GM12878 (cell line): Measurements from ENCODE around the gene AAGAB. TPM values are rescaled to one million over a fixed set of nuclear protein-coding genes. Genes with fewer than 3 reads are reported as not detected.

Source experiments
- ATAC-seq: fragments of 200-7000 bp; cut with Tn5 transposase; 3 replicates; pipeline ENCODE4 v1.9.1; 2020; ENCODE audit warnings: mild to moderate bottlenecking, moderate library complexity
- BruUV-seq: library from RNA; stranded (reverse); fragments of 400-500 nt; replicated peaks from 2 replicates; lab custom pipeline; 2021; lab: Mats Ljungman, UMichigan
- CTCF ChIA-PET: fragments of 300-600 bp; sonication (Branson Sonifier 250); formaldehyde crosslinking; extraction: SDS; loops from one replicate; lab custom pipeline; 2021; ENCODE audit warnings: inconsistent platforms; lab: Yijun Ruan, JAX
- POLR2A ChIA-PET: fragments of 350-600 bp; formaldehyde crosslinking; extraction: SDS; loops from one replicate; lab custom pipeline; 2021; ENCODE audit warnings: inconsistent platforms; lab: Charles Lee
- RAD21 ChIA-PET: fragments of 300-600 bp; sonication (Branson Sonifier 250); formaldehyde crosslinking; loops from one replicate; lab custom pipeline; 2023; ENCODE audit warnings: antibody characterized with exemption; ENCODE audit not compliant: unreplicated experiment; lab: Charles Lee
- SMC1A ChIA-PET: fragments of 300-600 bp; sonication (Branson Sonifier 250); formaldehyde crosslinking; loops from one replicate; lab custom pipeline; 2023; ENCODE audit not compliant: unreplicated experiment, uncharacterized antibody; lab: Charles Lee
- DNase-seq: peaks from one replicate; pipeline ENCODE4 v3.0.0-alpha.2; 2011; ENCODE audit warnings: low read depth, low spot score
- FAIRE-seq: peaks from 3 replicates; lab custom pipeline; 2011; peaks lifted over from hg19 to GRCh38; lab: Jason Lieb, UNC
- H2AFZ ChIP-seq: 2 replicates; pipeline ENCODE4 v1.6.0; 2011; ENCODE audit warnings: low read depth, low read length, control low read depth; ENCODE audit not compliant: control insufficient read depth
- H3K27ac ChIP-seq: 2 replicates; pipeline ENCODE4 v1.5.1; 2011; ENCODE audit warnings: control low read depth; ENCODE audit not compliant: control insufficient read depth, insufficient read depth
- H3K27me3 ChIP-seq, 2 experiments: replicated peaks in 1 of 2; 2 replicates each; pipeline versions ENCODE4 v1.6.0 to v1.6.1; 2011; ENCODE audit warnings: low read length in 1 of 2; ENCODE audit not compliant: control insufficient read depth in 2 of 2, insufficient read depth in 2 of 2
- H3K36me3 ChIP-seq, 2 experiments: 2 replicates each; pipeline ENCODE4 v1.5.1; 2011; ENCODE audit warnings: low read length in 1 of 2; ENCODE audit not compliant: control insufficient read depth in 2 of 2, insufficient read depth in 2 of 2
- H3K4me1 ChIP-seq: 2 replicates; pipeline ENCODE4 v1.6.1; 2011; ENCODE audit warnings: mild to moderate bottlenecking, low read length, moderate library complexity, mixed read lengths; ENCODE audit not compliant: control insufficient read depth, insufficient read depth
- H3K4me2 ChIP-seq: 2 replicates; pipeline ENCODE4 v1.6.0; 2011; ENCODE audit warnings: control low read depth; ENCODE audit not compliant: control insufficient read depth, insufficient read depth
- H3K4me3 ChIP-seq: fragments of 200-600 bp; sonication (generic); 2 replicates; pipeline ENCODE4 v1.5.1; 2016
- H3K79me2 ChIP-seq: 2 replicates; pipeline ENCODE4 v1.6.0; 2011; ENCODE audit warnings: low read length; ENCODE audit not compliant: control insufficient read depth, insufficient read depth
- H3K9ac ChIP-seq: 2 replicates; pipeline ENCODE4 v1.8.0; 2011; ENCODE audit warnings: low read length, control low read depth, mixed read lengths; ENCODE audit not compliant: control insufficient read depth, insufficient read depth
- H3K9me3 ChIP-seq: replicated peaks from 3 replicates; pipeline ENCODE4 v1.5.1; 2011; ENCODE audit warnings: mild to moderate bottlenecking, low read length; ENCODE audit not compliant: control insufficient read depth, insufficient read depth
- H4K20me1 ChIP-seq: 2 replicates; pipeline ENCODE4 v1.6.0; 2011; ENCODE audit not compliant: control insufficient read depth, insufficient read depth
- CBX5 ChIP-seq: sonication (generic); IDR thresholded peaks from 2 replicates; pipeline ENCODE4 v1.6.1; 2016; ENCODE audit warnings: low read depth, moderate library complexity, mild to moderate bottlenecking, inconsistent platforms
- DPF2 ChIP-seq: fragments of 450-650 bp; IDR thresholded peaks from 2 replicates; pipeline ENCODE4 v1.6.1; 2017; ENCODE audit warnings: mild to moderate bottlenecking
- E4F1 ChIP-seq: fragments of 450-650 bp; IDR thresholded peaks from 2 replicates; pipeline ENCODE4 v1.6.1; 2018; ENCODE audit warnings: borderline replicate concordance, mild to moderate bottlenecking; ENCODE audit not compliant: partially characterized antibody
- HDAC2 ChIP-seq: fragments of 200-600 bp; sonication (generic); IDR thresholded peaks from 2 replicates; pipeline ENCODE4 v1.6.1; 2017
- HDGF ChIP-seq: fragments of 450-650 bp; IDR thresholded peaks from 2 replicates; pipeline ENCODE4 v1.6.1; 2016; ENCODE audit warnings: antibody characterized with exemption
- JUND ChIP-seq: IDR thresholded peaks from 2 replicates; pipeline ENCODE4 v1.6.1; 2012; ENCODE audit warnings: low read depth, mild to moderate bottlenecking, low read length, improper control_type of control experiment, moderate library complexity
- KLF5 ChIP-seq: fragments of 450-650 bp; IDR thresholded peaks from 2 replicates; pipeline ENCODE4 v1.6.1; 2014; ENCODE audit warnings: mild to moderate bottlenecking; ENCODE audit not compliant: partially characterized antibody
- MTA3 ChIP-seq: IDR thresholded peaks from 2 replicates; pipeline ENCODE4 v1.6.1; 2012; ENCODE audit warnings: low read length, inconsistent platforms, borderline replicate concordance
- NBN ChIP-seq: fragments of 450-650 bp; IDR thresholded peaks from 2 replicates; pipeline ENCODE4 v1.6.1; 2016
- PAX8 ChIP-seq: fragments of 450-650 bp; IDR thresholded peaks from 2 replicates; pipeline ENCODE4 v1.6.1; 2017; ENCODE audit warnings: mild to moderate bottlenecking, moderate library complexity
- PKNOX1 ChIP-seq: fragments of 450-650 bp; IDR thresholded peaks from 2 replicates; pipeline ENCODE4 v1.6.1; 2016; ENCODE audit warnings: mild to moderate bottlenecking
- PML ChIP-seq: IDR thresholded peaks from 2 replicates; pipeline ENCODE4 v1.6.1; 2012; ENCODE audit warnings: low read length, inconsistent platforms
- POLR2A ChIP-seq: IDR thresholded peaks from 2 replicates; pipeline ENCODE4 v1.6.1; 2011; ENCODE audit warnings: low read depth, mild to moderate bottlenecking, low read length
- RAD21 ChIP-seq: IDR thresholded peaks from 2 replicates; pipeline ENCODE4 v1.6.1; 2011; ENCODE audit warnings: mild to moderate bottlenecking, low read depth, low read length, moderate library complexity; ENCODE audit not compliant: insufficient read depth
- RELA ChIP-seq: fragments of 450-650 bp; IDR thresholded peaks from 2 replicates; pipeline ENCODE4 v1.8.0; 2014; ENCODE audit warnings: borderline replicate concordance; ENCODE audit not compliant: partially characterized antibody
- ZNF217 ChIP-seq: fragments of 450-650 bp; IDR thresholded peaks from 2 replicates; pipeline ENCODE4 v1.6.1; 2017; ENCODE audit warnings: antibody characterized with exemption, mild to moderate bottlenecking
- WGBS: methylation state at CpG from one replicate; pipeline ENCODE4 v1.1.6; 2016; ENCODE audit warnings: low lambda C conversion rate; ENCODE audit not compliant: insufficient replicate concordance, insufficient coverage; ENCODE audit errors: missing lambda C conversion rate; 5-methylcytosine and 5-hydroxymethylcytosine counted together
- in situ Hi-C: fragments of 300-500 bp; cut with MboI; formaldehyde crosslinking; loops from 9 replicates; pipeline ENCODE4 v1.14.3; 2018; ENCODE audit warnings: mixed read lengths
- intact Hi-C: fragments of 100-400 bp; cut with micrococcal nuclease; formaldehyde crosslinking; loops from one replicate; pipeline ENCODE4 v1.14.2; 2022; ENCODE audit not compliant: unreplicated experiment
- polyA plus RNA-seq, 11 experiments: library from polyadenylated mRNA; depleted of rRNA in 4 of 11; unstranded in 6 of 11; stranded (reverse) in 5 of 11; fragments of >200 nt; fragmentation: Nextera tagmentation in 4 of 11; fragmentation: Illumina TruSeq in 1 of 11; extraction: Ambion mirVana in 4 of 11; extraction: Trizol in 1 of 11; gene quantifications; 1 replicate in 1 of 11; 2 replicates in 10 of 11; pipeline versions ENCODE4 v1.2.1 to v1.2.3, GENCODE V29; 2011 to 2016; ENCODE audit warnings: inconsistent platforms in 2 of 11, missing spikeins in 2 of 11, low read depth in 1 of 11
- total RNA-seq, 4 experiments: library from RNA; depleted of rRNA in 3 of 4; stranded (reverse); fragments of >200 nt in 3 of 4; fragmentation: Illumina TruSeq in 1 of 4; extraction: Trizol in 1 of 4; gene quantifications; 2 replicates each; pipeline versions ENCODE4 v1.2.1 to v1.2.3, GENCODE V29; 2013 to 2021
- TF ChIP-seq, protein P1 (sequence below): IDR thresholded peaks from 2 replicates; pipeline ENCODE4 v1.6.1; 2012; ENCODE audit warnings: low read depth, low read length, improper control_type of control experiment
- TF ChIP-seq, protein P2 (sequence below): IDR thresholded peaks from 2 replicates; pipeline ENCODE4 v1.6.1; 2012; ENCODE audit warnings: low read length, inconsistent platforms

The AAGAB gene
- total and polyA plus RNA-seq, 10 of the 15 experiments (the other 5 are each of a cell fraction or from before 2014, with no cell fraction given) = 11.4 to 62.3 (median 38.0) TPM

DNA sequence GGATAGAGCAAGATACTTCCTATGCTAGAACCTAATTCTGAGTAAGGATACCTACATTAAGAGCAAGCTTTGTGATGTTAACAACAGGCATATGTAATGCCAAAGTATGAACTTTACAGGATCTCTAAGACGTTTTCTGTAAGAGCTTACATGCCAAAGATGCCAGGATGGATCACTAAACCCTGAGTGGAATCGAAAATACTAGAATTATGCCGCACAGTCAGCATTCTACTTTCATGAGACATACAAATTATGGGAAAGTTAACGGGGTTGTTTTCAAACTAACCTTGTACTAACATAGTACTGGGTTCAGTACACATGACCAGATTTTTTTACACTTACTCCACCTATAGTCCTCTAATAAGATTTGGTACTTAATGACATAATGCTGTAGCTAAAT lies 55.1 kb downstream of the AAGAB start (continued):
- TF ChIP-seq NBN = no peak
- TF ChIP-seq HDAC2 = no peak
- TF ChIP-seq JUND = no peak

- WGBS = 61% methylated on average over 7 of the region's 7 CpGs
- peak; percentile 44; the same call in 2 of the 3 replicates for ATAC-seq
- Histone ChIP-seq H3K4me3 (no peak overlapping the region), H3K4me1 (peaks cover 9% of the 10 kb centered on the region), H4K20me1 (no peaks in the 10 kb centered on the region), H3K4me2 (no peak overlapping the region), H3K27me3 (no peaks in the 10 kb centered on the region), H3K9me3 (no peaks in the 10 kb centered on the region; the same call in 2 of the 3 replicates), H3K27ac (peak overlapping the region; percentile 43), H3K9ac (no peak overlapping the region; the same call in 1 of the 2 replicates), H2AFZ (no peak overlapping the region), H3K36me3 (peaks cover 3 to 15% of the 10 kb centered on the region in 2 experiments; a peak in 3 of 4 replicates), H3K79me2 (no peaks in the 10 kb centered on the region)
- ChIA-PET CTCF (interaction anchor here (0.6 kb wide), 1 partner anchor 41 kb away, joined by 3 read pairs; no protein-coding TSS in a partner anchor), RAD21 (interaction anchor here (0.6 kb wide), 1 partner anchor 75 kb away, joined by 5 read pairs; no protein-coding TSS in a partner anchor), SMC1A (interaction anchor here (0.8 kb wide), 1 partner anchor 10 kb away, joined by 3 read pairs; no protein-coding TSS in a partner anchor), POLR2A (interaction anchor here (0.6 to 1.3 kb wide), 3 partner anchors 11 to 661 kb away, joined by 3 read pairs; no protein-coding TSS in a partner anchor)
- in situ Hi-C loops (no loop called here), intact Hi-C loops (loop anchor here (5.0 kb wide), 1 partner anchor 246 kb away; no protein-coding TSS in a partner anchor)
- no TSS peak for BruUV-seq
- DNase-seq = peak; percentile 28
- peak; percentile 31 for FAIRE-seq
- TF ChIP-seq HDAC2 = no peak
- TF ChIP-seq KLF5 = no peak
- peak; percentile 60; the same call in 1 of the 2 replicates for TF ChIP-seq MTA3
- TF ChIP-seq PML = peak; percentile 32
- peak; percentile 7; the same call in 1 of the 2 replicates for TF ChIP-seq RAD21
- TF ChIP-seq POLR2A = peak; percentile 52
- TF ChIP-seq, protein P1, sequence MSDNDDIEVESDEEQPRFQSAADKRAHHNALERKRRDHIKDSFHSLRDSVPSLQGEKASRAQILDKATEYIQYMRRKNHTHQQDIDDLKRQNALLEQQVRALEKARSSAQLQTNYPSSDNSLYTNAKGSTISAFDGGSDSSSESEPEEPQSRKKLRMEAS = no peak
- TF ChIP-seq PKNOX1 = no peak
- no peak for TF ChIP-seq RELA
- TF ChIP-seq HDGF = no peak
- TF ChIP-seq DPF2 = no peak
- TF ChIP-seq PAX8 = no peak
- TF ChIP-seq, protein P2, sequence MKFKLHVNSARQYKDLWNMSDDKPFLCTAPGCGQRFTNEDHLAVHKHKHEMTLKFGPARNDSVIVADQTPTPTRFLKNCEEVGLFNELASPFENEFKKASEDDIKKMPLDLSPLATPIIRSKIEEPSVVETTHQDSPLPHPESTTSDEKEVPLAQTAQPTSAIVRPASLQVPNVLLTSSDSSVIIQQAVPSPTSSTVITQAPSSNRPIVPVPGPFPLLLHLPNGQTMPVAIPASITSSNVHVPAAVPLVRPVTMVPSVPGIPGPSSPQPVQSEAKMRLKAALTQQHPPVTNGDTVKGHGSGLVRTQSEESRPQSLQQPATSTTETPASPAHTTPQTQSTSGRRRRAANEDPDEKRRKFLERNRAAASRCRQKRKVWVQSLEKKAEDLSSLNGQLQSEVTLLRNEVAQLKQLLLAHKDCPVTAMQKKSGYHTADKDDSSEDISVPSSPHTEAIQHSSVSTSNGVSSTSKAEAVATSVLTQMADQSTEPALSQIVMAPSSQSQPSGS = no peak
- TF ChIP-seq E4F1 = no peak
- no peak for TF ChIP-seq ZNF217
- 0 out of 2 replicates have a peak, but pooled peaks have one; percentile 43 for TF ChIP-seq CBX5
Observed at GRCh38 chr15:67198157-67198754, 56.2 kb downstream of the AAGAB start.
